GM21528 (cell line): ENCODE measurements around the gene C7orf25.

Source experiments
- ATAC-seq: cut with Tn5 transposase; IDR thresholded peaks from one replicate; pipeline ENCODE4 v1.9.1; 2021; ENCODE audit warnings: mild to moderate bottlenecking, moderate library complexity; ENCODE audit not compliant: unreplicated experiment, low FRiP score

Gene C7orf25

GRCh38 chr7:42883950-42884349, 27.9 kb downstream of the C7orf25 start:
- ATAC-seq = no peak

GRCh38 chr7:42880392-42880791, 31.5 kb downstream of the C7orf25 start:
- ATAC-seq = no peak

GRCh38 chr7:42878303-42878702, 33.6 kb downstream of the C7orf25 start:
- ATAC-seq = no peak

- ATAC-seq = no peak
Measured at GRCh38 chr7:42877862-42878261, 34.0 kb downstream of the C7orf25 start.

GRCh38 chr7:42876182-42877068, 35.4 kb downstream of the C7orf25 start:
- peak; percentile 85 for ATAC-seq

- peak; percentile 99 for ATAC-seq
Measured at GRCh38 chr7:42869131-42870020, 42.5 kb downstream of the C7orf25 start.

- ATAC-seq = no peak
Measured at GRCh38 chr7:42868480-42868879, 43.4 kb downstream of the C7orf25 start.
